Measurements from ENCODE around the gene ZNF747.

Gene ZNF747

GRCh38 chr16:30535777-30536190 is 1.1 kb upstream of the ZNF747 start:
- TF ChIP-seq, protein P1, sequence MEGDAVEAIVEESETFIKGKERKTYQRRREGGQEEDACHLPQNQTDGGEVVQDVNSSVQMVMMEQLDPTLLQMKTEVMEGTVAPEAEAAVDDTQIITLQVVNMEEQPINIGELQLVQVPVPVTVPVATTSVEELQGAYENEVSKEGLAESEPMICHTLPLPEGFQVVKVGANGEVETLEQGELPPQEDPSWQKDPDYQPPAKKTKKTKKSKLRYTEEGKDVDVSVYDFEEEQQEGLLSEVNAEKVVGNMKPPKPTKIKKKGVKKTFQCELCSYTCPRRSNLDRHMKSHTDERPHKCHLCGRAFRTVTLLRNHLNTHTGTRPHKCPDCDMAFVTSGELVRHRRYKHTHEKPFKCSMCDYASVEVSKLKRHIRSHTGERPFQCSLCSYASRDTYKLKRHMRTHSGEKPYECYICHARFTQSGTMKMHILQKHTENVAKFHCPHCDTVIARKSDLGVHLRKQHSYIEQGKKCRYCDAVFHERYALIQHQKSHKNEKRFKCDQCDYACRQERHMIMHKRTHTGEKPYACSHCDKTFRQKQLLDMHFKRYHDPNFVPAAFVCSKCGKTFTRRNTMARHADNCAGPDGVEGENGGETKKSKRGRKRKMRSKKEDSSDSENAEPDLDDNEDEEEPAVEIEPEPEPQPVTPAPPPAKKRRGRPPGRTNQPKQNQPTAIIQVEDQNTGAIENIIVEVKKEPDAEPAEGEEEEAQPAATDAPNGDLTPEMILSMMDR (IDR thresholded peaks at IDR 0.05; ENCODE audit: insufficient read depth, low read length, missing control alignments): peak; percentile 82
- peak overlapping the region; percentile 70 for H3K4me3 ChIP-seq (ENCODE audit: low read depth, low read length)
- ChIA-PET CTCF (interaction anchor here (0.8 to 2.9 kb wide), 32 partner anchors 8 to 161 kb away, joined by 3 to 27 read pairs (median 6); partner anchors contain the start of genes DCTPP1, ZNF688, ZNF764 and ZNF768), POLR2A (interaction anchor here (0.7 to 2.1 kb wide), 6 partner anchors 9 to 118 kb away, joined by 3 to 6 read pairs (median 4); partner anchors contain the start of genes SEPHS2, ZNF689 and ZNF764)
- no peak for DNase-seq (ENCODE audit: low read depth, low spot score)

DNA sequence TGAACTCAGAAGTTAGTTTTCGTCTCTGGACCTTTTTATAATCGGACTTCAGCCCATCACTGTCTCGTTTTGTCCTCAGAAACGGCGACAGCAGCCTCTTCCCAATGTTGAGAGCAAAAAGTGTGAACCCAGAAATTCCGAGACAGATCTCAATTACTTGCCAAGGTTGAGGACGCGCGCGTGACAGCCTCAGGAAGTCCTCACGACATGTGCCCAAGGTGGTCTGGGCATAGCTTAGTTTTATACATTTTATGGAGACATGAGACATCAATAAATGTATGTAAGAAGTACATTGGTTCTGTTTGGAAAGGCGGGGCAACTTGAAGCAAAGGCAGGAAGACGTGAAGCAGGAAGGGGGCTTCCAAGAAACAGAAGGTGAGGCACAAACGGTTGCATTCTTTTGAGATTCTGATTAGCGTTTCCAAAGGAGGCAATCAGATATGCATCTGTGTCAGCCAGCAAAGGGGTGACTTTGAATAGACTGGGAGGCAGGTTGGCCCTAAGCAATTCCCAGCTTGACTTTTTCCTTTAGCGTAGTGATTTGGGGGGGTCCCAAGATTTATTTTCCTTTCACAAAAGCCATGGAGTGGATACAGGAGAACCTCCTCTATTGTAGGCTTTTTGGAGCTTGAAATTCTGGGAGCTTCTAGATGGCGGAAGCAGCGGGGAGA is 583 bp upstream of the ZNF747 start:
- TF ChIP-seq, protein P1 (IDR thresholded peaks at IDR 0.05; ENCODE audit: insufficient read depth, low read length, missing control alignments): no peak
- peak overlapping the region; percentile 70 for H3K4me3 ChIP-seq (ENCODE audit: low read depth, low read length)
- no peak for DNase-seq (ENCODE audit: low read depth, low spot score)
- ChIA-PET POLR2A (interaction anchor here (0.7 to 2.1 kb wide), 7 partner anchors 8 to 117 kb away, joined by 3 to 6 read pairs (median 4); partner anchors contain the start of genes SEPHS2, ZNF688, ZNF689 and ZNF764), CTCF (interaction anchor here (0.8 to 2.9 kb wide), 33 partner anchors 8 to 162 kb away, joined by 3 to 27 read pairs (median 6); partner anchors contain the start of genes DCTPP1, ZNF688, ZNF764 and ZNF768)

DNA sequence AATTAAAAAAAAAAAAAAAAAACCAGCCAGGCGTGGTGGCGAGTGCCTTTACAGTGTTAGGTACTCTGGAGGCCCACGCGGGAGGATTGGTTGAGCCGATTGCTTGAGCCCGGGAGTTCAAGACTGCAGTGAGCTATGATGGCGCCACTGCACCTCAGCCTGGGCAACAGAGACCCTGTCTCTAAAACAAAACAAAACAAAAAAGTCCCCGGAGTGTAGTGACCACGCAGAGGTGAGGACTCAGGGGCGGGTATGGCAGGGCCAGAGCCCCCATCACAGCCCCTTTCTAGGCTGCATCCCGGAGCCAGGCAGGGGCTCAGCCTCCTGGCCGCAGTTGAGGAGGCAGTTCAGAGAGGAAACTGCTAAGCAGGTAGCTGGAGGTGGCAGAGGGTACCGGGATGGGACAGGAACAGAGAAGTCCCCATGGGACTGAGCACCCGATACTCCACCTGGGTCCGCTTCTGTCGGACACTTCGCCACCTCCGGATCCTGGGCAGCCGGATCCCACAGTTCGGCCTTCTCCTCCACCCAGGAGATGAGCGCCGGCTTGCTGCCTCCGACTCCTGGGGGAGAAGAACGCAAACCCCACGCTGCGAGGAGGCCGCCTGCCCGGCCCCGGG is 800 bp downstream of the ZNF747 start:
- CTCF ChIA-PET: interaction anchor here (1.0 to 1.6 kb wide), 2 partner anchors 99 to 125 kb away, joined by 3 read pairs; no protein-coding TSS in a partner anchor
- DNase-seq (ENCODE audit: low read depth, low spot score): no peak
- TF ChIP-seq, protein P1 (IDR thresholded peaks at IDR 0.05; ENCODE audit: insufficient read depth, low read length, missing control alignments): no peak
- H3K4me3 ChIP-seq (ENCODE audit: low read depth, low read length): peak overlapping the region; percentile 70
- POLR2A ChIA-PET: interaction anchor here (2.1 kb wide), 1 partner anchor 25 kb away, joined by 6 read pairs; the partner anchor contains the start of gene ZNF764

GRCh38 chr16:30533146-30533522 is 1.5 kb downstream of the ZNF747 start:
- ChIA-PET CTCF (no interaction called here), POLR2A (no interaction called here)
- no peak for DNase-seq (ENCODE audit: low read depth, low spot score)
- TF ChIP-seq, protein P1 (IDR thresholded peaks at IDR 0.05; ENCODE audit: insufficient read depth, low read length, missing control alignments): no peak
- H3K4me3 ChIP-seq (ENCODE audit: low read depth, low read length): peak overlapping the region; percentile 70; the same call in 1 of the 2 replicates

DNA sequence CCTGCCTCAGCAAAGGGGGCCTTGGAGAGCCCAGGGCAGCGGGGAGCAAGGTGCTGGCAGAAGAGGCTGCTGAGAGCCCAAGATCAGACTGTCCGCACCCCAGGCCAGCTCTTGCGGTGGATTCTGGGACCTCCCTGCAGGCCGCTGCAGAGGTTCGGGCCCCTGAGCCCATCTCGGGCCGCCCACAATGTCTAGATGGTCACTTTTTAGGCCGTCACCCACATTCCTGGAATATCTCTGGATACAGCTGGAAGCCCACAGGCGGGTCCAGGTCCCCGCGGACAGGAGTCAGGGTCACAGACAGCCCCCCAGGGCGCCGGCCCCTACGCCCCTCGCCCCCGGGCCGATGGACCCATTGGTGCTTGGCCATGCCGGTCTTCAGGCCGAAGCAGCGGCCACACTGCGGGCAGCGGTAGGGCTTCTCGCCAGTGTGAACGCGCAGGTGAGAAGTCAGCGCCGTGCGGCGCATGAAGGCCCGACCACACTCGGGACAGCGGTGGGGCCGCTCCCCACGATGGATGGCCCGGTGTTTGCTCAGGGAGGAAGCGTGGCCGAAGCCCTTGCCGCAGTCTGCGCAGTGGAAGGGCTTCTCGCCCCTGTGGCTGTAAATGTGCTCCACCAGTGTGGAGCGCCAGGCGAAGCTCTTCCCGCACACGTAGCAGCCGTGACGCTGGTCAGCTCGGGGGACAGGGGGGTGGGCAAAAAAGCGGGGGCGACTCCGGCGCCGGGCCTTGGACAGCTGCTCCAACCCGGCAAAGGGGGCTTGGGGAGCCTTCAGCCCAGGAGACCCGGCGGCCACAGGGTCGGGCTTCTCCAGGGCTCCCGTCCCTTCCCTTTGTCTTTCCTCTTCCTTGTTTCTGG is 2.1 kb downstream of the ZNF747 start:
- TF ChIP-seq, protein P1 (IDR thresholded peaks at IDR 0.05; ENCODE audit: insufficient read depth, low read length, missing control alignments): no peak
- no peak overlapping the region for H3K4me3 ChIP-seq (ENCODE audit: low read depth, low read length)
- CTCF ChIA-PET: interaction anchor here (1.3 kb wide), 1 partner anchor 11 kb away, joined by 3 read pairs; no protein-coding TSS in a partner anchor
- POLR2A ChIA-PET: interaction anchor here (0.7 kb wide), 1 partner anchor 49 kb away, joined by 3 read pairs; no protein-coding TSS in a partner anchor
- DNase-seq (ENCODE audit: low read depth, low spot score): no peak
